HepG2 (cell line): Measurements from ENCODE around the gene ST6GALNAC3. TPM values are rescaled to one million over a fixed set of nuclear protein-coding genes. Genes with fewer than 3 reads are reported as not detected.

Experiments used
- ATAC-seq: fragments of 200-7000 bp; cut with Tn5 transposase; 3 replicates; pipeline ENCODE4 v1.9.1; 2020; ENCODE audit warnings: mild to moderate bottlenecking, moderate library complexity
- BruUV-seq: library from RNA; stranded (reverse); fragments of 400-500 nt; replicated peaks from 2 replicates; lab custom pipeline; 2021; lab: Mats Ljungman, UMichigan
- CTCF ChIA-PET: fragments of 300-600 bp; formaldehyde crosslinking; extraction: SDS; loops from one replicate; lab custom pipeline; 2021; ENCODE audit warnings: low total read pairs, inconsistent platforms, low intra/inter-chr PET ratio; lab: Yijun Ruan, JAX
- POLR2A ChIA-PET: fragments of 350-600 bp; sonication (Branson Sonifier 250); formaldehyde crosslinking; loops from one replicate; lab custom pipeline; 2020; ENCODE audit warnings: antibody characterized with exemption, inconsistent platforms; lab: Yijun Ruan, JAX
- DNase-seq: peaks from one replicate; pipeline ENCODE4 v3.0.0-alpha.2; 2015; ENCODE audit warnings: low spot score
- FAIRE-seq: peaks from 3 replicates; lab custom pipeline; 2011; peaks lifted over from hg19 to GRCh38; lab: Jason Lieb, UNC
- H2AFZ ChIP-seq: one replicate; pipeline ENCODE4 v1.6.1; 2011; ENCODE audit warnings: low read length, inconsistent platforms
- H3K27ac ChIP-seq: fragments of 300-600 bp; 3 replicates; pipeline ENCODE4 v1.8.0; 2011; ENCODE audit warnings: mixed run types, mild to moderate bottlenecking, mixed read lengths, low read length, inconsistent platforms; ENCODE audit not compliant: insufficient read depth; ENCODE audit errors: extremely low read length
- H3K27me3 ChIP-seq, 2 experiments: fragments of 200-600 bp in 1 of 2; 2 replicates in 1 of 2; 3 replicates in 1 of 2; pipeline versions ENCODE4 v1.6.0 to v1.8.0; 2011; ENCODE audit warnings: low read length in 2 of 2, mild to moderate bottlenecking in 2 of 2, moderate library complexity in 2 of 2, inconsistent platforms in 1 of 2; ENCODE audit not compliant: insufficient read depth in 2 of 2, control insufficient read depth in 1 of 2
- H3K36me3 ChIP-seq, 2 experiments: fragments of 200-600 bp in 1 of 2; replicated peaks in 1 of 2; 2 replicates in 1 of 2; 3 replicates in 1 of 2; pipeline versions ENCODE4 v1.5.1 to v1.8.0; 2011; ENCODE audit warnings: low read length in 2 of 2, inconsistent platforms in 1 of 2; ENCODE audit not compliant: insufficient read depth in 2 of 2, control insufficient read depth in 1 of 2
- H3K4me1 ChIP-seq: 2 replicates; pipeline ENCODE4 v1.5.1; 2012; ENCODE audit warnings: low read length, inconsistent platforms; ENCODE audit not compliant: insufficient read depth
- H3K4me2 ChIP-seq: 2 replicates; pipeline ENCODE4 v1.6.0; 2011; ENCODE audit warnings: low read depth, low read length, inconsistent platforms
- H3K4me3 ChIP-seq, 3 experiments: fragments of 200-600 bp in 1 of 3; sonication (generic), shearing (Covaris generic) in 1 of 3; replicated peaks in 1 of 3; 2 replicates each; pipeline ENCODE4 v1.5.1; 2011 to 2016; ENCODE audit warnings: low read length in 3 of 3, inconsistent platforms in 2 of 3, low read depth in 2 of 3, mild to moderate bottlenecking in 2 of 3, control low read depth in 1 of 3, mixed read lengths in 1 of 3; ENCODE audit not compliant: insufficient read depth in 1 of 3
- H3K79me2 ChIP-seq: one replicate; pipeline ENCODE4 v1.6.1; 2011; ENCODE audit warnings: low read length, inconsistent platforms; ENCODE audit not compliant: insufficient read depth
- H3K9ac ChIP-seq: 2 replicates; pipeline ENCODE4 v1.6.0; 2011; ENCODE audit warnings: mild to moderate bottlenecking, low read depth, low read length, inconsistent platforms; ENCODE audit not compliant: insufficient read depth
- H3K9me3 ChIP-seq: 2 replicates; pipeline ENCODE4 v1.5.1; 2012; ENCODE audit warnings: mild to moderate bottlenecking, low read length
- H4K20me1 ChIP-seq: 2 replicates; pipeline ENCODE4 v1.6.0; 2011; ENCODE audit warnings: inconsistent platforms, mild to moderate bottlenecking, low read length, moderate library complexity; ENCODE audit not compliant: insufficient read depth
- FOXP1 ChIP-seq, 2 experiments: fragments of 450-650 bp in 1 of 2; IDR thresholded peaks; 2 replicates each; pipeline ENCODE4 v1.6.1; 2017 to 2018; ENCODE audit warnings: antibody characterized with exemption in 1 of 2
- GABPA ChIP-seq, 2 experiments: IDR thresholded peaks; 2 replicates each; pipeline ENCODE4 v1.6.1; 2011 to 2016; ENCODE audit warnings: low read depth in 2 of 2, low read length in 1 of 2, missing biosample characterization in 1 of 2, missing genetic modification characterization in 1 of 2
- HMGA1 ChIP-seq: sonication (generic); formaldehyde crosslinking; conservative IDR thresholded peaks from 2 replicates; pipeline ENCODE4 v1.4.0; 2020; ENCODE audit warnings: missing genetic modification reagents
- HNRNPH1 ChIP-seq: fragments of 200-400 bp; formaldehyde crosslinking; optimal IDR thresholded peaks from 2 replicates; pipeline ENCODE3; 2017; ENCODE audit warnings: mild to moderate bottlenecking, low read depth, low read length
- SMARCE1 ChIP-seq: fragments of 450-650 bp; IDR thresholded peaks from 2 replicates; pipeline ENCODE4 v1.6.1; 2017; ENCODE audit warnings: borderline replicate concordance
- TSC22D2 ChIP-seq: sonication (generic); formaldehyde crosslinking; IDR thresholded peaks from 2 replicates; pipeline ENCODE4 v1.5.1; 2020; ENCODE audit warnings: missing genetic modification reagents, mild to moderate bottlenecking, borderline replicate concordance
- U2AF1 ChIP-seq: fragments of 200-400 bp; formaldehyde crosslinking; optimal IDR thresholded peaks from 2 replicates; pipeline ENCODE3; 2017; ENCODE audit warnings: mild to moderate bottlenecking, low read depth, low read length
- ZNF142 ChIP-seq: sonication (generic); formaldehyde crosslinking; IDR thresholded peaks from 2 replicates; pipeline ENCODE4 v1.4.0; 2020; ENCODE audit warnings: missing genetic modification reagents
- ZNF335 ChIP-seq: sonication (generic); formaldehyde crosslinking; IDR thresholded peaks from 2 replicates; pipeline ENCODE4 v1.4.0; 2020; ENCODE audit warnings: missing genetic modification reagents
- ZNF512 ChIP-seq: sonication (generic); formaldehyde crosslinking; IDR thresholded peaks from 2 replicates; pipeline ENCODE4 v1.4.0; 2020; ENCODE audit warnings: mild to moderate bottlenecking, missing genetic modification reagents
- ZNF557 ChIP-seq: sonication (generic); formaldehyde crosslinking; IDR thresholded peaks from 2 replicates; pipeline ENCODE4 v1.4.0; 2020; ENCODE audit warnings: missing genetic modification reagents
- ZNF83 ChIP-seq: sonication (generic); formaldehyde crosslinking; IDR thresholded peaks from 2 replicates; pipeline ENCODE4 v1.4.0; 2020; ENCODE audit warnings: missing genetic modification reagents, mild to moderate bottlenecking, borderline replicate concordance
- WGBS: methylation state at CpG from one replicate; pipeline ENCODE4 v1.1.6; 2017; ENCODE audit warnings: low lambda C conversion rate; 5-methylcytosine and 5-hydroxymethylcytosine counted together
- in situ Hi-C: cut with HindIII; loops from 2 replicates; pipeline ENCODE4 v1.10.0; 2017; ENCODE audit warnings: low pct_unique_long_range_greater_than_20kb; ENCODE audit not compliant: extremely low pct_ligation_motif_present
- intact Hi-C: fragments of 100-400 bp; cut with micrococcal nuclease; formaldehyde crosslinking; loops from one replicate; pipeline ENCODE4 v1.10.0; 2022; ENCODE audit not compliant: unreplicated experiment
- polyA plus RNA-seq, 8 experiments: library from polyadenylated mRNA; depleted of rRNA in 3 of 8; stranded (reverse) in 7 of 8; unstranded in 1 of 8; fragments of >200 nt; fragmentation: Illumina TruSeq in 4 of 8; extraction: Trizol in 4 of 8; gene quantifications; 2 replicates each; pipeline versions ENCODE4 v1.2.1 to v1.2.3, GENCODE V29; 2011 to 2016; ENCODE audit warnings: low read depth in 4 of 8, missing spikeins in 1 of 8, mixed read lengths in 1 of 8; ENCODE audit not compliant: insufficient read depth in 1 of 8
- total RNA-seq, 5 experiments: library from RNA; depleted of rRNA; stranded (reverse); fragments of >200 nt; fragmentation: Illumina TruSeq; extraction: Trizol; gene quantifications; 2 replicates each; pipeline ENCODE4 v1.2.3, GENCODE V29; 2016; ENCODE audit warnings: low read depth in 1 of 5
- TF ChIP-seq, protein P1 (sequence below): sonication (generic); formaldehyde crosslinking; IDR thresholded peaks from 2 replicates; pipeline ENCODE4 v1.4.0; 2020; ENCODE audit warnings: missing genetic modification reagents

The ST6GALNAC3 gene
- total and polyA plus RNA-seq, 2 of the 13 experiments (the other 11 are each of a cell fraction or from before 2014, with no cell fraction given) = not detected

GRCh38 chr1:76092812-76093211 lies 18.3 kb downstream of the ST6GALNAC3 start (continued):
- TF ChIP-seq ZNF142 = no peak
- no peak for TF ChIP-seq ZNF83 (CRISPR knock-in tag)
- TF ChIP-seq HMGA1 (CRISPR knock-in tag) = no peak
- TF ChIP-seq ZNF335 (CRISPR knock-in tag) = no peak
- TF ChIP-seq FOXP1 (IDR thresholded peaks at IDR 0.05) = no peak
- TF ChIP-seq FOXP1 (CRISPR knock-in tag; IDR thresholded peaks at IDR 0.05) = no peak
- no peak for TF ChIP-seq U2AF1

DNA sequence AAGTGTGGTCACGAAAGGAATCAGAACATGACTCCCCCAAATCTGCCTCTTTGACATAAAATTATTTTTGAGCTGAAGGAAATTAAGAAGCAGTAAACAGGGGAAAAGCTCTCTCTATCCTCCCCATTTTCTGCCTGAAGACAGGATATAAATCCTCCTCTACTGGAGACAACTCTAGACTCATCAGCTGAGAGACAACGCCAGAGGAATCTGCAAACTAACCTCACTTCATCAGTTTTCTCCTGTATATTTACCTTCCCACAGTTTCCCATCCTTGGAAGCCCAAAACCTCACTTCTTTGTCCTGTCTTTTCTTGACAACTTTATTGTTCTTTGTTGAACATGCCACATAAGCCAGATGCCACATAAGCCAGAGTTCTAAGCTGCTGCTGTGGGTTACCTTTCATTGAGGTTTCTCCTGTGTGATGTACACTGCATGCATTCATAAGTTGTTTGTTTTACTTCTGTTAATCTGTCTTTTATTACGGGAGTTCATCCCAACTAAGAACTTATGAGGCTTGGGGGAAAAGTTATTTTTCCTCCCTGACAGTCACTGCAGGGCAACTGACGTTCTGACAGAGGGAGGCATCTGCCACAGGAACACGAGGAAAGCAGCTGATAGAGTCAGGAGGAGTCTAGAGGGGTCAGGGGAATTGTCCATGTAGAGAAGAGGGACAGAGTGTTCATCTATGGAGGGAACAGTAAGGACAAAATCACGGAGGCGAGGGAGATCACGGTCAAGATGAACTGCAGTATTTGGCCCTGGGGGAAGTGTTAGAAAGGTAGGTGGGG lies 19.2 kb downstream of the ST6GALNAC3 start:
- H3K4me2 ChIP-seq = no peak overlapping the region
- in situ Hi-C loops = no loop called here
- no peaks in the 10 kb centered on the region for H4K20me1 ChIP-seq
- no peaks in the 10 kb centered on the region; a peak in 1 of 5 replicates for H3K27me3 ChIP-seq
- CTCF ChIA-PET = no interaction called here
- H3K9me3 ChIP-seq = no peaks in the 10 kb centered on the region
- no TSS peak for BruUV-seq
- no peaks in the 10 kb centered on the region for H3K79me2 ChIP-seq
- no peak overlapping the region for H3K9ac ChIP-seq
- intact Hi-C loops = no loop called here
- no peaks in the 10 kb centered on the region for H3K36me3 ChIP-seq
- H3K4me3 ChIP-seq = no peak overlapping the region
- no peak overlapping the region for H2AFZ ChIP-seq
- DNase-seq (no peak), FAIRE-seq (no peak), ATAC-seq (no peak)
- POLR2A ChIA-PET = no interaction called here
- 6% methylated on average over 8 of the region's 8 CpGs for WGBS
- no peaks in the 10 kb centered on the region for H3K4me1 ChIP-seq
- H3K27ac ChIP-seq = no peak overlapping the region
- TF ChIP-seq HNRNPH1 = no peak
- no peak for TF ChIP-seq TSC22D2 (CRISPR knock-in tag)
- no peak for TF ChIP-seq SMARCE1
- TF ChIP-seq, protein P1, sequence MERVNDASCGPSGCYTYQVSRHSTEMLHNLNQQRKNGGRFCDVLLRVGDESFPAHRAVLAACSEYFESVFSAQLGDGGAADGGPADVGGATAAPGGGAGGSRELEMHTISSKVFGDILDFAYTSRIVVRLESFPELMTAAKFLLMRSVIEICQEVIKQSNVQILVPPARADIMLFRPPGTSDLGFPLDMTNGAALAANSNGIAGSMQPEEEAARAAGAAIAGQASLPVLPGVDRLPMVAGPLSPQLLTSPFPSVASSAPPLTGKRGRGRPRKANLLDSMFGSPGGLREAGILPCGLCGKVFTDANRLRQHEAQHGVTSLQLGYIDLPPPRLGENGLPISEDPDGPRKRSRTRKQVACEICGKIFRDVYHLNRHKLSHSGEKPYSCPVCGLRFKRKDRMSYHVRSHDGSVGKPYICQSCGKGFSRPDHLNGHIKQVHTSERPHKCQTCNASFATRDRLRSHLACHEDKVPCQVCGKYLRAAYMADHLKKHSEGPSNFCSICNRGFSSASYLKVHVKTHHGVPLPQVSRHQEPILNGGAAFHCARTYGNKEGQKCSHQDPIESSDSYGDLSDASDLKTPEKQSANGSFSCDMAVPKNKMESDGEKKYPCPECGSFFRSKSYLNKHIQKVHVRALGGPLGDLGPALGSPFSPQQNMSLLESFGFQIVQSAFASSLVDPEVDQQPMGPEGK (CRISPR knock-in tag) = no peak
- no peak for TF ChIP-seq GABPA (IDR thresholded peaks at IDR 0.05; ENCODE audit: low read depth, low read length)
- TF ChIP-seq GABPA (CRISPR knock-in tag; IDR thresholded peaks at IDR 0.05; ENCODE audit: low read depth) = no peak
- no peak for TF ChIP-seq ZNF557 (CRISPR knock-in tag)
- no peak for TF ChIP-seq ZNF512 (CRISPR knock-in tag)
